Smooth muscle cell (in vitro differentiated cells): ENCODE data around the gene OR5H6. TPM values are rescaled to one million over a fixed set of nuclear protein-coding genes. Genes with fewer than 3 reads are reported as not detected.
"Not testable (repeated sequence)": the region's sequence is repeated elsewhere in the genome, so short reads cannot be mapped to it uniquely, and the experiment has no call there.

Source experiments
- DNase-seq: peaks from one replicate; lab custom pipeline; 2025; ENCODE audit not compliant: unreplicated experiment; lab: John Stamatoyannopoulos, UW
- H2AFZ ChIP-seq: fragments of 200-600 bp; sonication (generic); 2 replicates; pipeline ENCODE4 v1.6.0; 2016; ENCODE audit warnings: antibody characterized with exemption, low read depth, mild to moderate bottlenecking
- H3F3A ChIP-seq: fragments of 200-600 bp; sonication (generic); 2 replicates; pipeline ENCODE4 v1.6.0; 2017; ENCODE audit warnings: antibody characterized with exemption, low read depth
- H3K27ac ChIP-seq: fragments of 200-600 bp; sonication (generic); 2 replicates; pipeline ENCODE4 v1.5.1; 2016; ENCODE audit warnings: low read depth, mild to moderate bottlenecking
- H3K27me3 ChIP-seq: fragments of 200-600 bp; sonication (generic); 2 replicates; pipeline ENCODE4 v1.6.1; 2016; ENCODE audit warnings: low read depth, mild to moderate bottlenecking
- H3K36me3 ChIP-seq: fragments of 200-600 bp; sonication (generic); 2 replicates; pipeline ENCODE4 v1.5.1; 2016; ENCODE audit warnings: low read depth
- H3K4me1 ChIP-seq: fragments of 200-600 bp; sonication (generic); 2 replicates; pipeline ENCODE4 v1.5.1; 2016; ENCODE audit warnings: low read depth
- H3K4me2 ChIP-seq: fragments of 200-600 bp; sonication (generic); 2 replicates; pipeline ENCODE4 v1.6.0; 2016; ENCODE audit warnings: mild to moderate bottlenecking
- H3K4me3 ChIP-seq: fragments of 200-600 bp; sonication (generic); 2 replicates; pipeline ENCODE4 v1.5.1; 2016; ENCODE audit warnings: mild to moderate bottlenecking
- H3K79me2 ChIP-seq: fragments of 200-600 bp; sonication (generic); 2 replicates; pipeline ENCODE4 v1.6.0; 2016; ENCODE audit warnings: low read depth, mild to moderate bottlenecking
- H3K9ac ChIP-seq: fragments of 200-600 bp; sonication (generic); 2 replicates; pipeline ENCODE4 v1.6.0; 2016; ENCODE audit warnings: low read depth
- H3K9me3 ChIP-seq: fragments of 200-600 bp; sonication (generic); replicated peaks from 2 replicates; pipeline ENCODE4 v1.5.1; 2016; ENCODE audit warnings: low read depth
- H4K20me1 ChIP-seq: fragments of 200-600 bp; sonication (generic); 2 replicates; pipeline ENCODE4 v1.6.0; 2016; ENCODE audit warnings: low read depth
- WGBS: methylation state at CpG from one replicate; pipeline ENCODE4 v1.1.7; 2016; ENCODE audit warnings: low lambda C conversion rate; 5-methylcytosine and 5-hydroxymethylcytosine counted together
- polyA plus RNA-seq: library from polyadenylated mRNA; unstranded; fragments of >200 nt; fragmentation: Nextera tagmentation; extraction: Ambion mirVana; gene quantifications from 2 replicates; pipeline ENCODE4 v1.2.1, GENCODE V29; 2016
- total RNA-seq: library from RNA; depleted of rRNA; stranded (reverse); fragments of >200 nt; gene quantifications from 2 replicates; pipeline ENCODE4 v1.2.3, GENCODE V29; 2014
- TF ChIP-seq, protein P1 (sequence below): fragments of 200-600 bp; sonication (generic); IDR thresholded peaks from 2 replicates; pipeline ENCODE4 v1.5.1; 2017; ENCODE audit warnings: borderline replicate concordance, mild to moderate bottlenecking, antibody characterized with exemption; ENCODE audit not compliant: insufficient read depth, poor library complexity, severe bottlenecking

OR5H6 gene
- total and polyA plus RNA-seq, 2 experiments from 2014 or later = not detected

GRCh38 chr3:98246142-98246541 is 17.9 kb upstream of the OR5H6 start:
- H3K27me3 ChIP-seq = no peaks in the 10 kb centered on the region
- H3K36me3 ChIP-seq = no peaks in the 10 kb centered on the region
- no peak overlapping the region for H3K9ac ChIP-seq
- no peak for DNase-seq
- H3F3A ChIP-seq = no peaks in the 10 kb centered on the region
- 93% methylated on average over 10 of the region's 10 CpGs for WGBS
- H3K9me3 ChIP-seq = no peaks in the 10 kb centered on the region
- TF ChIP-seq, protein P1, sequence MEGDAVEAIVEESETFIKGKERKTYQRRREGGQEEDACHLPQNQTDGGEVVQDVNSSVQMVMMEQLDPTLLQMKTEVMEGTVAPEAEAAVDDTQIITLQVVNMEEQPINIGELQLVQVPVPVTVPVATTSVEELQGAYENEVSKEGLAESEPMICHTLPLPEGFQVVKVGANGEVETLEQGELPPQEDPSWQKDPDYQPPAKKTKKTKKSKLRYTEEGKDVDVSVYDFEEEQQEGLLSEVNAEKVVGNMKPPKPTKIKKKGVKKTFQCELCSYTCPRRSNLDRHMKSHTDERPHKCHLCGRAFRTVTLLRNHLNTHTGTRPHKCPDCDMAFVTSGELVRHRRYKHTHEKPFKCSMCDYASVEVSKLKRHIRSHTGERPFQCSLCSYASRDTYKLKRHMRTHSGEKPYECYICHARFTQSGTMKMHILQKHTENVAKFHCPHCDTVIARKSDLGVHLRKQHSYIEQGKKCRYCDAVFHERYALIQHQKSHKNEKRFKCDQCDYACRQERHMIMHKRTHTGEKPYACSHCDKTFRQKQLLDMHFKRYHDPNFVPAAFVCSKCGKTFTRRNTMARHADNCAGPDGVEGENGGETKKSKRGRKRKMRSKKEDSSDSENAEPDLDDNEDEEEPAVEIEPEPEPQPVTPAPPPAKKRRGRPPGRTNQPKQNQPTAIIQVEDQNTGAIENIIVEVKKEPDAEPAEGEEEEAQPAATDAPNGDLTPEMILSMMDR = no peak
- no peak overlapping the region for H3K4me3 ChIP-seq
- no peak overlapping the region for H3K4me2 ChIP-seq
- no peak overlapping the region for H2AFZ ChIP-seq
- no peaks in the 10 kb centered on the region for H4K20me1 ChIP-seq
- H3K79me2 ChIP-seq = no peaks in the 10 kb centered on the region
- no peaks in the 10 kb centered on the region for H3K4me1 ChIP-seq
- no peak overlapping the region for H3K27ac ChIP-seq

- not testable (repeated sequence) for H4K20me1 ChIP-seq, H3K27ac ChIP-seq, H2AFZ ChIP-seq, H3F3A ChIP-seq, H3K9me3 ChIP-seq, H3K36me3 ChIP-seq, H3K4me1 ChIP-seq, H3K27me3 ChIP-seq, H3K4me2 ChIP-seq, H3K9ac ChIP-seq, DNase-seq, H3K79me2 ChIP-seq, H3K4me3 ChIP-seq
- WGBS = 63% methylated on average over 5 of the region's 5 CpGs
Measured at GRCh38 chr3:98256026-98256425, 8.0 kb upstream of the OR5H6 start.

- Histone ChIP-seq H3K4me3 (no peak overlapping the region), H3F3A (no peaks in the 10 kb centered on the region), H3K4me2 (no peak overlapping the region), H4K20me1 (no peaks in the 10 kb centered on the region), H3K9ac (no peak overlapping the region), H3K4me1 (no peaks in the 10 kb centered on the region), H3K79me2 (no peaks in the 10 kb centered on the region), H3K27me3 (no peaks in the 10 kb centered on the region), H3K27ac (no peak overlapping the region), H3K36me3 (no peaks in the 10 kb centered on the region), H2AFZ (no peak overlapping the region), H3K9me3 (no peaks in the 10 kb centered on the region)
- TF ChIP-seq, protein P1 = no peak
- WGBS = 87% methylated on average over 2 of the region's 2 CpGs
- DNase-seq = no peak
Measured at GRCh38 chr3:98259707-98260106, 4.3 kb upstream of the OR5H6 start.

DNA sequence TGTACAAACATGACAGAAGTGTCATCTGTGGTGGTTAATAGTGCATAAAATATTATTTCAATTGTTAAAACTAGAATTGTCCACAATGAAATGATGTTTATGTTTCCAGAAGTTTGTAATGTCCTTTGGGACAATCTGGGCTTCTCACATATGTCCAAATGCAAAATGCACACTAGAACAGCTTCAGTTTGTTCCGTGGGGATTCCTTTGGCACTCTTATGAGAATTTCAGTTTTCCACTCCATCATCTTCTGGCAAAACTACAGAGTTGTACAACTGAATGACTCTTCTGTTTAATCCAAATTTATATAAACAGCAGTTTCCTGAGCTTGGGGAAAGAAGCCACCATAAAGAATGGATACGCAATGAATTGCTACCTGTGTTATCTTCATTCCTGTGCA is 2.0 kb upstream of the OR5H6 start:
- TF ChIP-seq, protein P1 = no peak
- DNase-seq = no peak
- Histone ChIP-seq H3K4me2 (no peak overlapping the region), H3K9me3 (no peaks in the 10 kb centered on the region), H3K36me3 (no peaks in the 10 kb centered on the region), H4K20me1 (no peaks in the 10 kb centered on the region), H3K9ac (no peak overlapping the region), H2AFZ (no peak overlapping the region), H3K4me3 (no peak overlapping the region), H3K79me2 (no peaks in the 10 kb centered on the region), H3K27ac (no peak overlapping the region), H3K4me1 (no peaks in the 10 kb centered on the region), H3F3A (no peaks in the 10 kb centered on the region), H3K27me3 (no peaks in the 10 kb centered on the region)
- WGBS = 92% methylated on average over 2 of the region's 2 CpGs
